GM21528 (cell line): ENCODE measurements around the gene FZR1.
A peak's percentile ranks its signal among the peaks of the same experiment; 100 is the strongest.
"Not testable (repeated sequence)": the region's sequence is repeated elsewhere in the genome, so short reads cannot be mapped to it uniquely, and the experiment has no call there.

Experiments used
- ATAC-seq: cut with Tn5 transposase; IDR thresholded peaks from one replicate; pipeline ENCODE4 v1.9.1; 2021; ENCODE audit warnings: mild to moderate bottlenecking, moderate library complexity; ENCODE audit not compliant: unreplicated experiment, low FRiP score

FZR1 gene

DNA sequence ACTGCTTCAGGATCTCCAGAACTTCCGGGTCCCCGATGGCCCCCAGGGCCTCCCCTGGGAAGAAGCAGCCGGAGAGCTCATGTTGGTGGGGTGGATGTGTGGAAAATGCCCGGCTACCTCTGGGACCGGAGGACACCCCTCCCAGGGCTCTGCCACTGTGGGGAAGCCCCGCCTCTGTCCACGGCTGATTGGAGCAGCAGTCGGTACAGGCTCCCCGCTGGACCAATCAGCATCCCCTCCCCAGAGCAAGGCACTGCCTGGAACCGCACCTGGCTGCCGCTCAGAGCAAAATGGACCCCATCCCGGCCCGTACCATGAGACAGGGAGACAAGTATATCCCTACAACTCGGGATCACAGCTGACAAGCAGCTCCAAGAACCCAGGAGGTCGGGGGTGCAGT, 12.1 kb upstream of the FZR1 start:
- no peak for ATAC-seq

DNA sequence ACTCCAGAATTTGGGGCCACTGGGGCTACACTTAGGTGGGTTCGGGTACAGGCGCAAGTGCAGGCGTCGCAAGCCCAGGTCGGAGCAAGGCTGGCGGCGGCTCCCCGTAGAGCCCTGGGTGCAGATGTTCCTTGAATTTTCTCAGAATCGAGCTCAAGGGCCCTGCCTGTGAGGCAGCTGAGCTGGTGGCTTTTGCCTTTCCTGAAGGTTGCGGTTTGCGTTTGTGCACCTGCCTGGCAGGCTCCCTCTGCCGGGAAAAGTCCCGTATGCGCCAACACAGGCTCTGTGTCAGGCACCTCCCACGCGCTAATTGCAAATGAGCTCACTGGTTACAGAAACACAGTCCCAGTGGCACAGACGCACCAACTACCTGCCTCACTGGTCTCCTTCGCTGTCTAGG, 11.6 kb upstream of the FZR1 start:
- no peak for ATAC-seq

DNA sequence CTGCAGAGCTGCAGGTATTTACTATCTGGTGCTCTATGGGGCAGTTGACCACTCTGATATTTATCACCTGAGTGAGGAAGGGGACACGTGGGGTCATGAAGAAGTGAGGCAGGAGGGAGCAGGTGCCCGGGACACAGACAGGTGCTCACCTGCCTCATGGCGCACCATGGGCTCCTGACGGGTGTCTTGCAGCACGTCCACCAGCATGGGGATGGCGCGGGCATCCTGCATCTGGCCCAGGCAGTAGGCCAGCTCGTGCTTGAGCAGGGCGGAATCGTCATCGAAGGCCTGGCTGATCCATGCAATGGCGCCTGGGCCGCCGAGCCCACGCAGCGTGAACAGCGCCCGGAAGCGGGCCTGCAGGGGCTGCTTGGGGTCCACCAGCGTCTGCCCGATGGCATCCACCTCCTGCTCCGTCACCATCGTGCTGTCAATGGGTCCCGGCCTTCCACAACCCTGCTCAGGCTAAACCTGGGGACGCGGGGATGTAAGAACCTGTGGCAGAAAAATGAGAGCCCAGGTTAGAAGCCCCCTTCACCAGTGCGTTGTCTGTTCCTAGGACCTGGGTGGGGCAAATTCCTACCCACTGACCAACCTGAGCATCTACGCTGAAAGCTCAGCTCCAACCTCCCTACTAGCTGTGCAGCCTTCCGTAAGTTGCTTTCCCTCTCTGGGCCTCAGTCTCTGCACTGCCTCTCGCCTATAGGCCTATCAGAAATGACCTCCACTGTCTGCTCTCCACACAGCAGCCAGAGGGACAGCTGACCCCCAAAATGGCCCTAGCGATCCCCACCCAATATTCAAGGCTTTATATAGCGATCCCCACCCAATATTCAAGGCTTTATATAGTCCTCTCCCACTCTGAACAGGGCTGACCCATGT, 9.5 kb upstream of the FZR1 start:
- ATAC-seq = no peak

DNA sequence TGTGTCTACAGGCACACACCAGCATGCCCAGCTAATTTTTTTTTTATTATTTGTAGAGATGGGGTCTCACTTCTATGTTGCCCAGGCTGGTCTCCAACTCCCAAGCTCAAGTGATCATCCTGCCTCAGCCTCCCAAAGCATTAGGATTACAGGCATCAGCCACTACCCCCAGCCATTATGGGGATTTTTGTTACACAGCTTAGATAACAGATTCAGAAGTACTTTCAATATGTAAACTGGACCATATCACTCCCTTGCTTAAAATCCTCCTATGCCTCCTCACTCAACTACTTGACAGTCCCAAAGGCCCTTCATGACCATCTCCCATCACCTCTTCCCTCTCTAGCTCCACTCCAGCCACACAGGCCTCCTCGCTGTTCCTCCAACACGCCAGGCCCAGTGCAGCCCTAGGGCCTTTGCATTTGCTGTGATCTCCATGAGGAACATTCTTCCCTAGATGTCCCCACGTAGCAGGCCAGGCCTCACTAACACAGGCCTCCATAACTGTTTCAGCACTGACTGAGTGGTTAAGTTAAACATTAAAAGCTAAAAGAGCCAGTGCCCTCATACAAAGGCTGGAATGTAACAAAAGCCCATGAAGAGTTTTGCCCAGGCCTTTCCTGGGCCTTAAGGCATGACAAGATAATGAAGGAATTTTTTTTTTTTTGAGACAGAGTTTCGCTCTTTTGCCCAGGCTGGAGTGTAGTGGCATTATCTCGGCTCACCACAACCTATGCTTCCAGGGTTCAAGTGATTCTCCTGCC, 8.2 kb upstream of the FZR1 start:
- no peak for ATAC-seq

DNA sequence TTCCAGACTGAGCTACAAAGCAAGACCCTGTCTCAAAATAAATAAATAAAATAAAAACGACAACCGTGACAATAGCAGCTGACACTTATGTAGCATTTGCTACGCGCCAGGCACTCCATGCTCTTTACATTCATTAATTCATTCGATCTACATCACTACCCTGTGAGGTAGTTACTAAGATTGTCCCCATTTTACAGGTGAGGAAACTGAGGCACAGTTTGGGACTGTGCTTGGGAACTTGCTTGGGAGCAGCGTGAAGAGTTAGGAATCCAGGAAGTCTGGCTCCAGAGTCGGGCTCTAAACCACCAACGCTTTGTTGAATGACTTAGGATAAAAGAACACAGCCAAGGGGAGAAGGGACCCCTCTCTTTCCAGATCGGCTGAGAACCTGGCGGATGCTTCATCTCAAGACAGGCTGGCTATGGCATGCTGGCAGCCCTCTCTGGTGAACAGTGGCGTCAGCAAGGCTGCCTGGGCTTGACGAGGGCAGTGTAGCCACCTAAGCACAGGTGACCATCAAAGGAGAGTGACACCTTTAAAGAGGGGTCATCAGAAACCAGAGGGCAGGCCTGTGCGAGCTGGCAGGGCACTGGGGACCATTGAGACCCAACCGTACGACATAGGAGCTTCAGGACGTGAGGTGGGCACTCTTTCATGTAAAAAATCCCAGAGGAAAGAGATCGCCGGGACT, 6.2 kb upstream of the FZR1 start:
- no peak for ATAC-seq

DNA sequence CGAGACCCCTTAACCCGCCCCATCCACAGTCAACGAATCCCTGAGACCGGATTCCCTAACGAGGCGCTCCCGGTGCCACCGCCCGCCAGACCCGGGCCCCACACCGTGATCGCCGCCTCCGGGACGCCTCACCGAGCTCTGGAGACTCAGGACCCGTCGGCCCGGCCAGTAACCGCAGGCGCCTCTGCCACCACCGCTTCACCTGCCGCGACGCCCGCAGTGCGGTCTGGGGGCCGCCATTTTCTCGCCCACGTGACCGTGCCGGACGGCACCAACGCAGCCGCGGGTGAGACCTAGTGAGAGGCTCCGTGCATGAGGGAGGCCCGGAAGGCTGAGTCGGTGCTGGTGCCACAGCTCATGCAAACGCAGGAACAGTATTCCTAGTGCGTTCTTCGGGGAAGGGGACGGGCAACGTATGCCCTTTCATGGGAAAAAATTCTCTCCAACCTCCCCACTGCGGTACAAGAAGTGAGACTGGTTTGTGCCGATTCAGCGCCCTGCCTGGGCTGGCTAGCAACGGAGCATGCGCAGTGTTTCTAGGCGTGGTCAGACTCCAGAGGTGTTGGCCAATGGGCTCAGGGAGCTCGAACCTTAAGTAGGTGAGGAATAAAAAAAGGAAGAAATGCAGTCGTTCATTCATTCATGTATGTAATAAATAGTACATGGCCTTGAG, 5.5 kb upstream of the FZR1 start, which contains the start of gene DOHH:
TSS of gene DOHH (minus strand) at position 246 of the 673 bp plus-strand sequence. CDS start 3,860 bp downstream, outside the sequence.
- peak; percentile 78 for ATAC-seq

DNA sequence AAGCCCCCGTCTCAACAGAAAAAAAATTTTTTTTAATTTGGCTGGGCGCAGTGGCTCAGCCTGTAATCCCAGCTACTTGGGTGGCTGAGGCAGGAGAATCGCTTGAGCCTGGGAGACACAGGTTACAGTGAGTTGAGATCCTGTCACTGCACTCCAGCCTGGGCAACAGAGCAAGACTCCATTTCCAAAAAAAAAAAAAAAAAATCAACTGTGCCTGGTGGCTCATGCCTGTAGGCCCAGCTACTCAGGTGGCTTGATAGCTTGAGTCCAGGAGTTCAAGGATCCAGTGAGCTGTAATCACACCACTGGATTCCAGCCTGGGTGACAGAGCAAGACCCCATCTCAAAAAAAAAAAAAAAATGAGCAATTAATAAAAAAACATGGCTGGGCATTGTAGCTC, 4.3 kb upstream of the FZR1 start:
- no peak for ATAC-seq

DNA sequence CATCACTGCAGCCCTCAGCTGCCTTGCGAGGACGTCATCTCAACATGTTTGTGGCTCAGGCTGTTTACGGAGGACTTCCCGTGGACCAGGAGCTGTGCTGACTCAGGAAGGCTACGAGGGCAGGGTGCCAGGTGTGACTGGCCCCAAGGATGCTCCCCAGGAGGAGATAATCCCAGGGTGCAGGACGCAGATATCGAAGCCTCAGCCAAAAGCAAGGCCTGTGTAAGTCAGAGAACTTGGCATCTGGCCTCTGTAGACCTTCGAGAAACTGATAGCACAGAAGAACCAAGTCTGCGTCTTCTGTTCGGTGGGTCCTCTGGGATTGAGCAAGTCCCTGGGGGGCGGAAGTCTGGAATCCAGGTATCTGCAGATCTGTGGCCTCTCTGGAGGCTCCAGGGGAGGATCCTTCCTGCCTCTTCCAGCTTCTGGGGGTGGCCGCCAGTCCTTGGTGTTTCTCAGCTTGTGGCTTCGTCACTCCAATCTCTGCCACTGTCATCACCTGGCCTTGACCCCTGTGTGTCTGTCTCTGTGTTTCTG, 3.0 kb upstream of the FZR1 start:
- no peak for ATAC-seq

DNA sequence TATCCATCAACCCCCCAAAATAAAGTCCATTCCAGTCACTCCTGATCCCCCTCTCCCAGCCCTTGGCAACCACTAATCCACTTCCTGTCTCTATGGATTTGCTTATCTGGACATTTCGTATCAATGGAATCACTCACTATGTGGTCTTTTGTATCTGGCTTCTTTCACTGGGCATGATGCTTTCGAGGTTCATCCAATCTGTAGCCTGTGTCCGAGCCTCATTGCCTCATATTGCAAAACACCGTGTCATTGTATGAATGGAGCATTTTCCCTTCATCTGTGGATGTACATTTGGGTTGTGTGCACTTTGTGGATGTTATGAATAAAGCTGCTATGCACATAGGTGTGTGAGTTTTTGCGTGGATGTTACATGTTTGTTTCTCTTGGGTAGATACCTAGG, 1.4 kb upstream of the FZR1 start:
- ATAC-seq = no peak

DNA sequence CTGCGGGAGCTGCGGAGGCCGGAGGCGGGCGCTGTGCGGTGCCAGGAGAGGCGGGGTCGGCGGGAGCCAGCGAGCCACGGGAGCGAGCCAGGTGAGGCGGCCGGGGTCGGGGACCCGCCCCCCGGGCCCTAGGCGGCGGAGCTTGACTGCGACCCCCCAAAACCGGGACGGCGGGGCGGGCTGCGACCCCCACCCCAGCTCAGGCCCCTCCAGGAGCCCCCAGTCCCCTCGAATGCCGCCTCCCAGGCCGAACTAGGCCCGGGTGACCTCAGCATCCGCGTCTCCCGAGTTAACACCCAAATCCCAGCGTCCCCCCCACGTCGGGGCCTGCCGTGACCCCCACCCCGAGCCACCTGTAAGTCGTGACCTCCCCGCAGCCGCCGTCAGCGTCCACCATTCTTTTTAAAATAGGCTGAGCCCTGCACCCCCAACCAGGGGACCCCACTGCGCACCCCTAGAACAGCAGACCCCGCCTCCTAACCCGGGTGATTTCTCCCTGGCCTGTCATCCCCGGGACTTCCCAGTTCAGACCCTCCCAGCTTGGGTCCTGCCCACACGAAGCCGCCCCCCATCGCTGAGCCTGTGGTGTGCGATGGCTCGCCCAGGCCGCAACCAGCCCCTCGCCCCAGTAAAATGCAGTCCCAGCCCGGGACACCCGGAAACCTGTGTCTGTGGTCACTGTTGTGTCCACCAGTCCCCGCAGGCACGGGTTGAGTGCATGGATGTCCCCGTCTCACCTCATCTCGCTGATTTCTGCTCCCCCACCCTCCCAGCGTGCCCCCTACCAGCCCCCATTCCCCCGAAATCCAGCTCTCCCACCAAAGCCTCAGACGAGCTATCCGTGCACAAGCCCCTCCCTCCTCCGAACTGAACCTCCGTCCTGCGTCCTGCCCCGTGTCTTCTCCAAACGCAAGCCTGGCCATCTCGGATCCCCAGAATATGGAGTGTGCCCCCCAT, 551 bp downstream of the FZR1 start:
- ATAC-seq = peak; percentile 21

DNA sequence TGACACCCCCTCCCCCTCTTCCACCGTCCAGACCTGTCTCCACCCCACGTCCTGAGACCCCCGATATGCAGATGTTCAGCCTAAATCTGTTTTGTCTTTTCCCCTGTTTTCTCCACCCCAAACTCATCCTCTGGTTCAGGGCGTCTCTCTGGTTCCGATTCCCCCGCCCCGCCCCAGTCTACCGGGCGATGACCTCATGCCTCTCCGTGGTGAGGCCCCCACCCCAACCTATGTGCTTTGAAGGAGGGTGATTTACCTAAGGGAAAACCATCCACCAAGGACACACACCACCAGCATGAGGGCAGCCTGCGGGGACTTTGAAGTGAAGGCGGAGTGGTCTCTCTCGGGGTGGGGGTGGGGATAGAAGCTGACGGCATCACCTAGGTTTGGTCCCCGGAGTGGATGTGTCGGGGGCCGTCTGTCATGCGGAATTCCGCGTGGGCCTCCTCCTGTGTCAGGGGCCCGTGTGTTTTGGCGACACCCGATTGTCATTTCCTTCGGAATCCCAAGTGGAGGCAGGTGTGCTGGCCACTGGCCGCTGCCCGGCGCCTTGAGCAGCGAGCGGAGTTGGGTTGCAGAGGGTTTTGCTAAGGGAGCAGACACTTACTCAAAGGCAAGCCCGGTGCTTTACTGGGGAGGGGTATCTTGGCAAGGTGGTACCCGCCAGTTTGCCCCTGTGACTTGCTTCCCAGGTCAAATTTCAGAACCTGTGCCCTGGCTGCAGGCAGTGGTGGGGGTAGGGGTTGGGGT, 1.4 kb downstream of the FZR1 start:
- no peak for ATAC-seq

DNA sequence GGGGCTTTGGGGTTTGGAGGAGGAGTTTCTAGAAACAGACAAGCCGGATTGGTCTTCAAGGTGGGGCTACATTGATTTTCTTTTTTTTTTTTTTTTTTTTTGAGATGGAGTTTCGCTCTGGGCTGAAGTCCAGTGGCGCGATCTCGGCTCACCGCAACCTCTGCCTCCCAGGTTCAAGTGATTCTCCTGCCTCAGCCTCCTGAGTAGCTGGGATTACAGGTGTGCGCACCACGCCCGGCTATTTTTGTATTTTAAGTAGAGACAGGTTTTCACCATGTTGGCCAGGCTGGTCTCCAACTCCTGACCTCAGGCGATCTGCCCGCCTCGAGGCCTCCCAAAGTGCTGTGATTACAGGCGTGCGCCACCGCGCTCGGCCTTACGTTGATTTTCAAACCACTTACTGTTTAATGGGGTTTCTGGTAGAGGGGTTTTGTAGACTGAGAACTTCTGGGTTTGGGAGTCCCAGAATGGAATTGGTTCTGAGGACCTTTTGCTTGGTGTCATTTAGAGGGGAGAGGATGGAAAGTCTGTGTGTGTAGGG, 2.1 kb downstream of the FZR1 start:
- ATAC-seq = not testable (repeated sequence)

DNA sequence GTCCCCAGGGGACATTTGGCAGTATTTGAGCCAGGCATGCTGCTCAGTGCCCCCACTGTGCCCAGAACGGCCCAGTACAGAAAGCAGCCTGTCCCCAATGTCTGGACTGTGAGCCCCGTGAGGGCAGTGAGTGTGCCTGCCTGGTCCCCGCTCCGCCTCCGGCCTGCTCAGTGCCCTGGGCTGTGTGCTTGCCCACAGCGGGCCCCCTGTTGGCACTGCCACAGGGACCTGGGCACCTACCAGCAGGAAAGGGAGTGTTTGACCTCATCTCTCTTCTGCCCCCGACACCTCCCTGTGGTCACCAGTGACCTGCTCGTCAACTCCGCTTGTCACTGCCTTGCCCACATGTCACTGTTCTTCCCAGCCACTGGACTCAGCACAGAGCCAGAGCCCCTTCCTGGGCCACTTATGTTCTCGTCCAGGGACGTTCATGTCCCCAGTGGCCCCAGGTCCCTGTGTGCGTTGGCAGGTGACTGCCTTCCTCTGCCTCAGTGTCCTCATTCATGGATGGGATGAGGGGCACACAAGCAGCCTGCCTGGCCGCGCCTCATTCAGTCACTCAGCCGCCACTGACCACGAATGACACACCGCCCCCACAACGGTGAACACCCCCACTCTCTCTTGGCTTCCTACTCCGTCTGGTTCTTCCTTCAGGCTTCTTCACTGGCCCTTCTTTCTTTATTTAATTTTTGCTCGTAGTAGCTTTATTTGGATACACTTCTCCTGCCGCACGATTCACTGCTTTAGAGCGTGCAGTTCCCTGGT, 2.8 kb downstream of the FZR1 start:
- ATAC-seq = no peak

DNA sequence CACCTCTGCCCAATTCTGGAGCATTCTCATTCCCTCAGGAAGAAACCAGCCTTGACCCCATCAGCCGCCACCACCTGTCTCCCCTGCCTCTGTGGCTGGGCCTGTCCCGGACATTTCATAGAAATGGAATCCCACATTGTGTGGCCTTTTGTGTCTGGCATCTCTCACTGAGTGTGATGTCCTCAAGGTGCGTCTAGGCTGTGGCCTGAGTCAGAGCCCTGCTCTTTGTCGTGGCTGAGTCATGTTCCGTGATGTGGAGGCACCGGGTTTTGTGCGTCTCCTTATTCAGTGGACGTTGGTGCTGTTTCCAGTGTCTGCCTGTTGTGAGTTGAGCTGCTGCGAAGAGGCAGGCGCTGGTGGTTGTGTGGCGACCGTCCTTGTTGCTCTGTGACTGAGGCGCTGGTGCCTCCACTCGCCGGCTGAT, 3.5 kb downstream of the FZR1 start:
- no peak for ATAC-seq

DNA sequence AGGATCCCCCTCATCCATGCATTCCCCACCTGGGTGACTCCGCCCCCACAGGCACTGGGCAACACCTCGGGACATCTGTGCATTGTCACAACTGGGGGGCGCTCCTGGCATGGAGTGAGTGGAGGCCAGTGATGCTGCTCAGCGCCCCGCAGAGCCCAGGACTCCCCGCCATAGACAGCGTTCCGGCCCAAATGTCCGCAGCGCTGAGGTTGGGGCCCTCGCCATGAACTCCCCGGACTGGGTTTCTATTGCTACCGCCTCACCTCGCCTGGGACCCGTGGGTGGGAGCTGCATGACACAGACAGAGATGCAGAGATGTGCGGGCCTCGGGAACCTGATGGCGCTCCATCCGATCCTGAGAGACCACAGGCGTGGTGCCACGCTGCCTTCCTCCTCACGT, 4.6 kb downstream of the FZR1 start:
- ATAC-seq = no peak

DNA sequence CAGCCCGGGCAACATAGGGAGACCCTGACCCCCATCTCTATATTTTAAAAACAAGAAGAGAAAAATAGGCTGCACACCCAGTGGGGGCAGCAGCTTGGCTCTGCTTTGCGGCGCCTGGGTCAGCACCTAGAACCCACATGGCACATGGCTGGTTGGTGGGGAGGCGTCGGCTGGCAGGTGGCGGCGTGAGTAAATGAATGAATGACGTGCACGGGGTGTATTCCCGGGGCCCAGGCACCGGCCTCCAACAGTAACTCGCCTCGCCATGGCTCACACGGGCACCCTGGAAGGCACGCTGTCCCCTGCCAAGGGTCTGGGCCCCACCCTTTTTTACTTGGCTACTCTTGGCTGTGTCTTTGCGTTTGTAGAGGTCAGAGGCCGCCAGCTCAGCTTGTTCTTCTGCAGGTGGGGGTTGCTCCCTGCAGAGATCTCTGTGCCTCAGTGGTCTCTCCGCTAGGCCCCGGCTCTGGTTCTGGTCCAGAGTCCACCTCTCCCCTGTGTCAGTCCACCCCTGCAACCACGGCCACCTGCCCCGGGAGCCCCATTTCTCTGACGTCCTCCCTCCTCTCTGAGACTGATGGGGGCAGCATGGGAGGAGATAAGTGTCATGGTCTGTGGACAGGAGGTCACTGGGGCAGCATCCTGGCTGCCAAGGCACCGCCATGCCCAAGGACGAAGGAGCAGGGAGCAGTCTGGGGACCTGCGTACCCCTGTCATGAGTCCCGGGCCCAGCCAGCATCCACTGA, 5.6 kb downstream of the FZR1 start:
- ATAC-seq = no peak
